ENCODE data around the gene SLC24A5.

- TF ChIP-seq CTCF (IDR thresholded peaks at IDR 0.05) (no peak), POLR2A (IDR thresholded peaks at IDR 0.05) (no peak)
Measured at GRCh38 chr15:48176112-48176511, 55.3 kb downstream of the SLC24A5 start.
